Activated CD4-positive, alpha-beta T cell treated with anti-CD3 and anti-CD28 coated beads, Interleukin-2, amount 50 U/mL, for 24 hours (primary cell): ENCODE results near the gene MAP4K2.

ENCODE experiments used
- DNase-seq, 2 donors: peaks; one replicate each; pipeline ENCODE4 v3.0.0-alpha.2; 2020; ENCODE audit warnings: low read depth in 1 of 2, low spot score in 1 of 2

MAP4K2 gene

GRCh38 chr11:64755681-64756361 is 47.2 kb downstream of the MAP4K2 start:
- no peak for DNase-seq

- DNase-seq, result no peak
Measured at GRCh38 chr11:64754919-64755662, 47.9 kb downstream of the MAP4K2 start.

- DNase-seq, result no peak
Measured at GRCh38 chr11:64754124-64754918, 48.7 kb downstream of the MAP4K2 start.

- no peak for DNase-seq
Measured at GRCh38 chr11:64753380-64754123, 49.5 kb downstream of the MAP4K2 start.

- no peak for DNase-seq
Measured at GRCh38 chr11:64753019-64753379, 50.0 kb downstream of the MAP4K2 start.

GRCh38 chr11:64752175-64752970 is 50.6 kb downstream of the MAP4K2 start:
- no peak for DNase-seq

GRCh38 chr11:64751580-64751979 is 51.4 kb downstream of the MAP4K2 start:
- DNase-seq, result no peak

- DNase-seq, result no peak
Measured at GRCh38 chr11:64751136-64751535, 51.9 kb downstream of the MAP4K2 start.

GRCh38 chr11:64750361-64751054 is 52.5 kb downstream of the MAP4K2 start:
- DNase-seq, result no peak

- DNase-seq, result no peak
Measured at GRCh38 chr11:64747961-64748665, 54.9 kb downstream of the MAP4K2 start.

GRCh38 chr11:64746486-64746885 is 56.5 kb downstream of the MAP4K2 start:
- no peak for DNase-seq

GRCh38 chr11:64745521-64746328 is 57.3 kb downstream of the MAP4K2 start:
- DNase-seq, result no peak

GRCh38 chr11:64745189-64745520 is 57.9 kb downstream of the MAP4K2 start:
- no peak for DNase-seq

GRCh38 chr11:64744544-64745188 is 58.3 kb downstream of the MAP4K2 start:
- no peak for DNase-seq

- peak in 1 of 2 donors; percentile 56 for DNase-seq
Measured at GRCh38 chr11:64743591-64744543, 59.1 kb downstream of the MAP4K2 start, which contains the start of gene RASGRP2. TSS of gene RASGRP2 (minus strand) at chr11:64744142. CDS start at chr11:64742866, 1,276 bp downstream.

- DNase-seq, result peak in 1 of 2 donors; percentile 67
Measured at GRCh38 chr11:64742889-64743590, 60.0 kb downstream of the MAP4K2 start.
